Breast epithelium (tissue), 3 donors: Measurements from ENCODE around the gene KRTAP4-11.

Source experiments
- POLR2A ChIP-seq: fragments of 450-650 bp; IDR thresholded peaks from one replicate; pipeline ENCODE4 v1.6.1; 2016; ENCODE audit warnings: antibody characterized with exemption, mild to moderate bottlenecking, moderate library complexity
- POLR2AphosphoS5 ChIP-seq, 3 donors: sonication (generic); formaldehyde crosslinking; IDR thresholded peaks; one replicate each; pipeline ENCODE4 v1.6.1; 2017; ENCODE audit warnings: antibody characterized with exemption in 3 of 3
- TF ChIP-seq, protein P1 (sequence below), 3 donors: fragments of 450-650 bp; IDR thresholded peaks; one replicate each; pipeline ENCODE4 v1.5.1; 2016 to 2017; ENCODE audit warnings: antibody characterized with exemption in 3 of 3, mild to moderate bottlenecking in 3 of 3, moderate library complexity in 3 of 3

DNA sequence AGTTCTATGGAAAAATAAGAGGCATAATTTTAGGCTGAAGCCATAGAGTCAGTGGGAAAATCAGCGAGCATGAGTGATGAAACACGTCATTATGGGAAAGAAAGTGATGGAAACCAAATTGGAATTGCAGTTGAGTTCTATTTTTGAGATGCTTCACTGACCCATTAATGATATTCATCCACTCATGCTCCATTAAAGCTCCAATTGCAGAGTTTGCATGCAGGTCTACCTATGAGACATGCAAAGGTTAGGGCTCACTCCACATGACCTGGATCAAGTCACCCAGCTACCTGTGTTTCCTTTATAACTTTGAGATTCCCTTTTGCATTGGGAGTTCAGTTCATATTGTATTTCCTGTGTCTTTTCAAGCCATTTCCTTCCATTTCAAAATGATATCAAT is 44.5 kb downstream of the KRTAP4-11 start:
- TF ChIP-seq POLR2A, result no peak
- TF ChIP-seq, protein P1, sequence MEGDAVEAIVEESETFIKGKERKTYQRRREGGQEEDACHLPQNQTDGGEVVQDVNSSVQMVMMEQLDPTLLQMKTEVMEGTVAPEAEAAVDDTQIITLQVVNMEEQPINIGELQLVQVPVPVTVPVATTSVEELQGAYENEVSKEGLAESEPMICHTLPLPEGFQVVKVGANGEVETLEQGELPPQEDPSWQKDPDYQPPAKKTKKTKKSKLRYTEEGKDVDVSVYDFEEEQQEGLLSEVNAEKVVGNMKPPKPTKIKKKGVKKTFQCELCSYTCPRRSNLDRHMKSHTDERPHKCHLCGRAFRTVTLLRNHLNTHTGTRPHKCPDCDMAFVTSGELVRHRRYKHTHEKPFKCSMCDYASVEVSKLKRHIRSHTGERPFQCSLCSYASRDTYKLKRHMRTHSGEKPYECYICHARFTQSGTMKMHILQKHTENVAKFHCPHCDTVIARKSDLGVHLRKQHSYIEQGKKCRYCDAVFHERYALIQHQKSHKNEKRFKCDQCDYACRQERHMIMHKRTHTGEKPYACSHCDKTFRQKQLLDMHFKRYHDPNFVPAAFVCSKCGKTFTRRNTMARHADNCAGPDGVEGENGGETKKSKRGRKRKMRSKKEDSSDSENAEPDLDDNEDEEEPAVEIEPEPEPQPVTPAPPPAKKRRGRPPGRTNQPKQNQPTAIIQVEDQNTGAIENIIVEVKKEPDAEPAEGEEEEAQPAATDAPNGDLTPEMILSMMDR (IDR thresholded peaks at IDR 0.05), result no peak
- TF ChIP-seq POLR2AphosphoS5 (IDR thresholded peaks at IDR 0.05), result no peak
